ENCODE measurements around the gene CIB4. TPM values are rescaled to one million over a fixed set of nuclear protein-coding genes. Genes with fewer than 3 reads are reported as not detected.

Gene CIB4
- total and polyA plus RNA-seq, 2 of the 13 experiments (the other 11 are each of a cell fraction or from before 2014, with no cell fraction given), result not detected

- no peak for TF ChIP-seq GRHL1 (CRISPR knock-in tag; conservative IDR thresholded peaks at IDR 0.05)
- no peak for TF ChIP-seq GABPB1 (CRISPR knock-in tag; IDR thresholded peaks at IDR 0.05)
- no peak for TF ChIP-seq SETDB1 (CRISPR knock-in tag; IDR thresholded peaks at IDR 0.05; ENCODE audit: borderline replicate concordance)
- TF ChIP-seq AKAP8 (CRISPR knock-in tag; IDR thresholded peaks at IDR 0.05), result no peak
- TF ChIP-seq YEATS2 (CRISPR knock-in tag; IDR thresholded peaks at IDR 0.05; ENCODE audit: borderline replicate concordance), result no peak
- TF ChIP-seq ZNF781 (CRISPR knock-in tag; IDR thresholded peaks at IDR 0.05; ENCODE audit: borderline replicate concordance, not compliant biosample characterization), result no peak
- TF ChIP-seq TFDP2 (CRISPR knock-in tag; IDR thresholded peaks at IDR 0.05), result no peak
- no peak for TF ChIP-seq MXD4 (CRISPR knock-in tag; IDR thresholded peaks at IDR 0.05)
- TF ChIP-seq KLF16 (CRISPR knock-in tag; IDR thresholded peaks at IDR 0.05), result no peak
Measured at GRCh38 chr2:26668041-26668440, 26.9 kb upstream of the CIB4 start (continued).

GRCh38 chr2:26666671-26667070 is 25.5 kb upstream of the CIB4 start:
- Histone ChIP-seq H3K4me1 (ENCODE audit: insufficient read depth, low read length) (0 out of 2 replicates have a peak, but pooled peaks cover 5% of the 10 kb centered on the region), H2AFZ (ENCODE audit: low read length) (no peak overlapping the region), H3K79me2 (ENCODE audit: insufficient read depth, low read length) (no peaks in the 10 kb centered on the region), H3K9me3 (ENCODE audit: low read length) (no peaks in the 10 kb centered on the region), H4K20me1 (ENCODE audit: insufficient read depth, low read length) (no peaks in the 10 kb centered on the region), H3K27ac (ENCODE audit: extremely low read length, insufficient read depth, low read length) (no peak overlapping the region), H3K36me3 (replicated peaks in 1 of 2; ENCODE audit: control insufficient read depth in 1 of 2, insufficient read depth in 2 of 2, low read length in 2 of 2) (no peaks in the 10 kb centered on the region), H3K9ac (ENCODE audit: insufficient read depth, low read depth, low read length) (no peak overlapping the region), H3K27me3 (ENCODE audit: control insufficient read depth in 1 of 2, insufficient read depth in 2 of 2, low read length in 2 of 2) (peaks cover 2 to 21% of the 10 kb centered on the region in 2 experiments; a peak in 2 of 5 replicates), H3K4me2 (ENCODE audit: low read depth, low read length) (no peak overlapping the region), H3K4me3 (replicated peaks in 1 of 3; ENCODE audit: insufficient read depth in 1 of 3, low read depth in 2 of 3, low read length in 3 of 3) (no peak overlapping the region)
- DNase-seq (ENCODE audit: low spot score) (no peak), FAIRE-seq (no peak), ATAC-seq (no peak)
- 1% methylated on average over 2 of the region's 2 CpGs for WGBS (ENCODE audit: low lambda C conversion rate)
- BruUV-seq (replicated peaks), result no TSS peak
- TF ChIP-seq KDM5B (CRISPR knock-in tag; IDR thresholded peaks at IDR 0.05; ENCODE audit: borderline replicate concordance) (no peak), ZNF318 (CRISPR knock-in tag; IDR thresholded peaks at IDR 0.05) (no peak)
- in situ Hi-C loops (cut with HindIII; ENCODE audit: extremely low pct_ligation_motif_present, low pct_unique_long_range_greater_than_20kb) (no loop called here), intact Hi-C loops (cut with micrococcal nuclease; ENCODE audit: unreplicated experiment) (no loop called here)
- ChIA-PET CTCF (ENCODE audit: low intra/inter-chr PET ratio, low total read pairs) (no interaction called here), POLR2A (no interaction called here)

Measured in HepG2 (cell line).